K562 (cell line): Measurements from ENCODE around the gene MEF2C. TPM values are rescaled to one million over a fixed set of nuclear protein-coding genes. Genes with fewer than 3 reads are reported as not detected.

Source experiments
- CHD7 ChIP-seq: fragments of 200-600 bp; sonication (generic); IDR thresholded peaks from one replicate; pipeline ENCODE4 v1.6.1; 2012; ENCODE audit warnings: mild to moderate bottlenecking, low read depth, low read length, inconsistent platforms
- FOXO4 ChIP-seq: fragments of 450-650 bp; formaldehyde crosslinking; IDR thresholded peaks from 2 replicates; pipeline ENCODE4 v1.4.0; 2020; ENCODE audit warnings: mild to moderate bottlenecking, moderate library complexity
- MTA3 ChIP-seq: fragments of 450-650 bp; formaldehyde crosslinking; IDR thresholded peaks from 2 replicates; pipeline ENCODE4 v1.6.1; 2017; ENCODE audit warnings: mild to moderate bottlenecking, borderline replicate concordance
- NCOA6 ChIP-seq: fragments of 450-650 bp; IDR thresholded peaks from 2 replicates; pipeline ENCODE4 v1.6.1; 2017; ENCODE audit warnings: mild to moderate bottlenecking
- NR1H2 ChIP-seq: sonication (generic); formaldehyde crosslinking; IDR thresholded peaks from 2 replicates; pipeline ENCODE4 v1.4.0; 2020; ENCODE audit warnings: mild to moderate bottlenecking, missing genetic modification reagents
- RFX5 ChIP-seq: IDR thresholded peaks from 2 replicates; pipeline ENCODE4 v1.6.1; 2011; ENCODE audit warnings: low read depth, mild to moderate bottlenecking, improper control_type of control experiment, low read length
- TAF7 ChIP-seq: fragments of 450-650 bp; IDR thresholded peaks from 2 replicates; pipeline ENCODE4 v1.6.1; 2016; ENCODE audit warnings: missing genetic modification characterization, missing compliant biosample characterization
- ZNF224 ChIP-seq: sonication (generic); formaldehyde crosslinking; IDR thresholded peaks from 2 replicates; pipeline ENCODE4 v1.8.0; 2022; ENCODE audit warnings: mild to moderate bottlenecking, missing genetic modification reagents
- polyA plus RNA-seq, 8 experiments: library from polyadenylated mRNA; depleted of rRNA in 4 of 8; stranded (reverse) in 5 of 8; unstranded in 3 of 8; fragments of >200 nt; fragmentation: Nextera tagmentation in 2 of 8; fragmentation: Illumina TruSeq in 1 of 8; extraction: Ambion mirVana in 2 of 8; extraction: Trizol in 1 of 8; gene quantifications; 2 replicates each; pipeline versions ENCODE4 v1.2.1 to v1.2.3, GENCODE V29; 2011 to 2014; ENCODE audit warnings: inconsistent platforms in 1 of 8, missing spikeins in 1 of 8
- total RNA-seq, 7 experiments: library from RNA; depleted of rRNA in 6 of 7; stranded (reverse); fragments of >200 nt in 6 of 7; fragmentation: Illumina TruSeq in 2 of 7; extraction: Trizol in 2 of 7; gene quantifications; 2 replicates each; pipeline versions ENCODE4 v1.2.1 to v1.2.3, GENCODE V29; 2011 to 2021; ENCODE audit warnings: low replicate concordance in 1 of 7

MEF2C gene
- total and polyA plus RNA-seq, 9 of the 15 experiments (the other 6 are each of a cell fraction or from before 2014, with no cell fraction given), result 25.1 to 67.8 (median 58.3) TPM

GRCh38 chr5:88708682-88709398, 174.1 kb downstream of the MEF2C start (continued):
- no peak for TF ChIP-seq CHD7
- no peak for TF ChIP-seq MTA3
- no peak for TF ChIP-seq ZNF224 (CRISPR knock-in tag)
- TF ChIP-seq NCOA6, result no peak
- no peak for TF ChIP-seq RFX5
- no peak for TF ChIP-seq TAF7
- no peak for TF ChIP-seq NR1H2 (CRISPR knock-in tag)
- TF ChIP-seq FOXO4 (CRISPR knock-in tag), result no peak
- TF ChIP-seq, all 486 proteins: peak for 0
